Tibial artery (tissue), 4 donors: Measurements from ENCODE around the gene CGNL1.

Source experiments
- DNase-seq, 2 donors: peaks; one replicate each; pipeline ENCODE4 v3.0.0-alpha.2; 2019
- H3K27ac ChIP-seq, 2 donors: fragments of 200-600 bp; sonication (generic) in 1 of 2; 1 replicate in 1 of 2; 2 replicates in 1 of 2; pipeline ENCODE4 v1.5.1; 2018 to 2019; ENCODE audit warnings: mild to moderate bottlenecking in 1 of 2
- H3K27me3 ChIP-seq, 2 donors: fragments of 200-600 bp; sonication (generic) in 1 of 2; one replicate each; pipeline versions ENCODE4 v1.5.1 to v1.6.0; 2016 to 2019
- H3K36me3 ChIP-seq, 3 donors: fragments of 200-600 bp; sonication (generic) in 2 of 3; one replicate each; pipeline ENCODE4 v1.5.1; 2016 to 2019; ENCODE audit warnings: mild to moderate bottlenecking in 2 of 3
- H3K4me1 ChIP-seq, 4 donors: fragments of 200-600 bp; sonication (generic) in 2 of 4; 1 replicate in 3 of 4; 2 replicates in 1 of 4; pipeline ENCODE4 v1.5.1; 2016 to 2019
- H3K4me3 ChIP-seq, 2 donors: fragments of 200-600 bp; sonication (generic) in 1 of 2; 1 replicate in 1 of 2; 2 replicates in 1 of 2; pipeline ENCODE4 v1.5.1; 2018 to 2019; ENCODE audit warnings: mild to moderate bottlenecking in 2 of 2
- H3K9me3 ChIP-seq, 3 donors: fragments of 200-600 bp; sonication (generic) in 1 of 3; one replicate each; pipeline ENCODE4 v1.5.1; 2016 to 2019
- intact Hi-C: fragments of 100-400 bp; cut with DNase I; formaldehyde crosslinking; loops from one replicate; pipeline ENCODE4 v1.15.0; 2023; ENCODE audit warnings: low total_unique reads
- TF ChIP-seq, protein P1 (sequence below), 2 experiments: fragments of 200-600 bp in 1 of 2; fragments of 450-650 bp in 1 of 2; IDR thresholded peaks; one replicate each; pipeline ENCODE4 v1.5.1; 2017 to 2019; ENCODE audit warnings: antibody characterized with exemption in 2 of 2, mild to moderate bottlenecking in 1 of 2, moderate library complexity in 1 of 2

The CGNL1 gene

DNA sequence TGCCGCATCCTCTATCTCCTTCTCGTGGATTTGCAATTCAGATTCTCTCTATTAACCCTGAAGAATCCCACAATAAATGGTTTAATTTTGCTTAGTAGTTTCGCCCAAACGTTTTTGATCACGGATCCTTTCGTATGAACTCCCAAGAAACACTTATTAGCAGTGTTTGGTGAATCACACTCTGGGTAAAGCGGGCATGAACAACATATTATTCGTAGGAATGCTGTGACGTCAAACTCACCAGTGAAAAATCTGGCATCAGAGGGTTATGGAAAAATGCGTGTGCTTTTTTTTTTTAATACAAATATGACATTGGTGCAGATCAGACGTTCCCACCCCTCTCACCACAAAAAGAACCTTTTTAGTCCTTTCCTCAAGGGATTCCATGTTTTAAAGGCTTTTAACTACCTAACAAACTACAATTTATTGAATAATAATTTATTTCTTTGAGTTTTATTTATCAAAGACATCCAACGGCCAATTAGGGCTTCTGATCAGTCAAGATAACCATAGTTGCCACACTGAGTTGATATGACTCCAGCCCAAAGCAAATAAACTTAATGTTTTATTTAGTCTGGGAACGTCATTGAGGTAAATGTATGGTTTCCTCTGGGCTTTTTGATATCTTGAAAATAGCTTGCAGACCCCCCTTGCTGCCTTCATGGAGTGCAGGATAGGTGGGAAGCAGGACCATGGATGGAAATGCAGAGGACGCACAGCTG, 45.5 kb upstream of the CGNL1 start:
- Histone ChIP-seq H3K4me3 (no peak overlapping the region), H3K9me3 (no peaks in the 10 kb centered on the region), H3K4me1 (no peaks in the 10 kb centered on the region), H3K27me3 (peaks cover 0 to 13% of the 10 kb centered on the region in 2 donors), H3K36me3 (no peaks in the 10 kb centered on the region), H3K27ac (no peak overlapping the region)
- TF ChIP-seq, protein P1, sequence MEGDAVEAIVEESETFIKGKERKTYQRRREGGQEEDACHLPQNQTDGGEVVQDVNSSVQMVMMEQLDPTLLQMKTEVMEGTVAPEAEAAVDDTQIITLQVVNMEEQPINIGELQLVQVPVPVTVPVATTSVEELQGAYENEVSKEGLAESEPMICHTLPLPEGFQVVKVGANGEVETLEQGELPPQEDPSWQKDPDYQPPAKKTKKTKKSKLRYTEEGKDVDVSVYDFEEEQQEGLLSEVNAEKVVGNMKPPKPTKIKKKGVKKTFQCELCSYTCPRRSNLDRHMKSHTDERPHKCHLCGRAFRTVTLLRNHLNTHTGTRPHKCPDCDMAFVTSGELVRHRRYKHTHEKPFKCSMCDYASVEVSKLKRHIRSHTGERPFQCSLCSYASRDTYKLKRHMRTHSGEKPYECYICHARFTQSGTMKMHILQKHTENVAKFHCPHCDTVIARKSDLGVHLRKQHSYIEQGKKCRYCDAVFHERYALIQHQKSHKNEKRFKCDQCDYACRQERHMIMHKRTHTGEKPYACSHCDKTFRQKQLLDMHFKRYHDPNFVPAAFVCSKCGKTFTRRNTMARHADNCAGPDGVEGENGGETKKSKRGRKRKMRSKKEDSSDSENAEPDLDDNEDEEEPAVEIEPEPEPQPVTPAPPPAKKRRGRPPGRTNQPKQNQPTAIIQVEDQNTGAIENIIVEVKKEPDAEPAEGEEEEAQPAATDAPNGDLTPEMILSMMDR (IDR thresholded peaks at IDR 0.05): no peak
- DNase-seq: no peak
- intact Hi-C loops: no loop called here

DNA sequence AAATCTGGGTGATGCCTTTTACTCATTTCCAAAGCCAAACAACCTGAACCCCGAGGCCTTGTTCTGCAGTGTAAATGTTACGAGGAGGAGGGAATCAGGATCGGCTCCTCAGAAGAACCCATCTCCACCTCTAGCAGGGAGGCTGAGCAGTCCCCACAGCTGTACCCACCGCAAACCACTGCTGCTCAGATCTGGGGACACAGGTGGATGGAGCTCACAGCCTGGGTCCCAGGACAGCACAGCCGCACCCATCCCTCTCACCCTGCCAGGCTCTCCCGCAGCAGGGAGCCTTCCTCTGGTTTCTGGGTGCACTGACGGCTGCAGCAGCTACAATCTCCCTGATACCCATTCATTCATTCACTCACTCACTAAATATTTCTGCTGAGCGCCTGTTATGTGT, 44.0 kb upstream of the CGNL1 start:
- H3K4me1 ChIP-seq: no peaks in the 10 kb centered on the region
- TF ChIP-seq, protein P1 (IDR thresholded peaks at IDR 0.05): no peak
- DNase-seq: no peak
- H3K36me3 ChIP-seq: no peaks in the 10 kb centered on the region
- no peak overlapping the region for H3K27ac ChIP-seq
- intact Hi-C loops: no loop called here
- no peak overlapping the region for H3K4me3 ChIP-seq
- no peaks in the 10 kb centered on the region for H3K9me3 ChIP-seq
- peaks cover 0 to 17% of the 10 kb centered on the region in 2 donors for H3K27me3 ChIP-seq

DNA sequence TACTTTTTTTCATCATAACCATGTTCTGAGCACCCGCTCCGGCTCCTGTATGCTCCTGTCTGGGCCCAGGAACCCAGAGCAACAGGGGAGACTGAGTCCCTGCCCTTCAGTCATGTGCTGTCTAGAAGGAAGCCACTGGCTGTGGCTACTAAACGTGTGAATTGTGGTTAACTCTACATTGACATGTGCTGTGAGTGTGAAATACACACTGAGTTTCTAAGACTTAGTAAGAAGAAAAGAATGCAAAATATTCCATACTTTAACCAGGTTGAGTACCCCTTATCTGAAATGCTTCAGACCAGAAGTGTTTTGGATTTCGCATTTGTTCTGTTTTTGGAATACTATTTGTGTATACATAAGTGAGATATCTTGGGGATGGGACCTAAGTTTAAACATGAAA, 42.8 kb upstream of the CGNL1 start:
- intact Hi-C loops: no loop called here
- TF ChIP-seq, protein P1 (IDR thresholded peaks at IDR 0.05): no peak
- no peaks in the 10 kb centered on the region for H3K9me3 ChIP-seq

DNA sequence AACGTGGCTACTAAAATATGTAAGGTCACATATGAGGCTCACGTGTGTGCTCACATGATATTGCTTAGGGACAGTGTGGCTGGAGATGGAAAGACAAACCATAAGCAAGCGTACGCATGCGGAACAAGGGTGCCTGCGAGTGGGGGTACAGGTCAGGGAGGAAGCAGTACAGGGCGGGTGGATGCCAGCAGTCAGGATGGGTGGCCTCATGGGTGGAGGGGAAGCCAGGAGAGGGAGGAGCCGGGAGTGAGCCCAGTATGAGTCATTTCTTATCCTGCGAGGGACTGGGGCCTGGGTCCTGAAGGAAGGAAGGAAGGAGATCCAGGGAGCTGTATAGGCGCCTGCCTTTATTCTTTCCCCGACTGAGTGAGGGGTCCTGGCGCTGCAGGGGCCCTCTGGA, 42.0 kb upstream of the CGNL1 start:
- DNase-seq: no peak
- peaks cover 0 to 11% (median 0%) of the 10 kb centered on the region in 4 donors for H3K4me1 ChIP-seq
- TF ChIP-seq, protein P1 (IDR thresholded peaks at IDR 0.05): no peak
- intact Hi-C loops: no loop called here
- H3K9me3 ChIP-seq: no peaks in the 10 kb centered on the region
- no peaks in the 10 kb centered on the region for H3K36me3 ChIP-seq
- no peak overlapping the region for H3K4me3 ChIP-seq
- H3K27ac ChIP-seq: no peak overlapping the region
- H3K27me3 ChIP-seq: peaks cover 0 to 17% of the 10 kb centered on the region in 2 donors

More for the DNA sequence above, 42.8 kb upstream of the CGNL1 start:
- Histone ChIP-seq H3K4me3 (no peak overlapping the region), H3K36me3 (no peaks in the 10 kb centered on the region), H3K27me3 (peaks cover 0 to 17% of the 10 kb centered on the region in 2 donors), H3K4me1 (peaks cover 0 to 9% (median 0%) of the 10 kb centered on the region in 4 donors), H3K27ac (no peak overlapping the region)
- no peak for DNase-seq

DNA sequence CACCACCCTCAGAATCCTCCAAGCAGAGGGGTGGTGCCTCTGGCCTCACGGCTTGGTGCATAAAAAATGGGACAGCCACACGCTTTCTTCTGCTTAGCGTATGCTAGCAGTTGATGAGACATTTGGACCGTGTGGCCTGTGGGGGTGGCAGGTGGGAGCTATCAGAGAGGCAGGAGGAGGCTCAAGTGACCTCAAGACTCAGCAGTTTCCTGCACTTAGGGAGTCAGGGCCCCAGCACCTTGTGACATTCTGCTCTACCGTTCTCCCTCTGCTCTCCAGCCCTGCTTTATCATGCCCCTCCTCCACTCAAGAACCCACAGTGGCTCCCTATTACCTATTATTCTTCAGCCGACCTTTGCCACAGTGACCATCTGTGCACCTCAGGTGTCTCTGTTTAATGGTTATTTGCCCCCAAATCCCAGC, 41.0 kb upstream of the CGNL1 start:
- H3K36me3 ChIP-seq: no peaks in the 10 kb centered on the region
- H3K4me3 ChIP-seq: no peak overlapping the region
- intact Hi-C loops: no loop called here
- no peak for DNase-seq
- peaks cover 0 to 11% (median 0%) of the 10 kb centered on the region in 4 donors for H3K4me1 ChIP-seq
- TF ChIP-seq, protein P1 (IDR thresholded peaks at IDR 0.05): no peak
- no peaks in the 10 kb centered on the region for H3K9me3 ChIP-seq
- H3K27me3 ChIP-seq: peaks cover 0 to 17% of the 10 kb centered on the region in 2 donors
- H3K27ac ChIP-seq: no peak overlapping the region
